A549 (cell line): ENCODE data around the gene POLD2.

Source experiments
- ESRRA ChIP-seq: fragments of 150-350 bp; IDR thresholded peaks from 2 replicates; pipeline ENCODE4 v1.6.1; 2014; ENCODE audit warnings: mild to moderate bottlenecking, low read length, borderline replicate concordance
- FOSL2 ChIP-seq, 2 experiments: fragments of 450-650 bp in 1 of 2; fragments of >200 bp in 1 of 2; sonication (Bioruptor Twin) in 1 of 2; formaldehyde crosslinking; IDR thresholded peaks; 2 replicates each; pipeline versions ENCODE4 v1.5.0 to v1.6.1; 2016 to 2020; ENCODE audit warnings: mild to moderate bottlenecking in 1 of 2, moderate library complexity in 1 of 2
- ZNF302 ChIP-seq: fragments of 250-450 bp; sonication (Bioruptor Pico); IDR thresholded peaks from 2 replicates; pipeline ENCODE4 v1.9.0; 2021; ENCODE audit warnings: inconsistent platforms, mild to moderate bottlenecking, moderate library complexity
- TF ChIP-seq, protein P1 (sequence below): fragments of >200 bp; sonication (Bioruptor Twin); formaldehyde crosslinking; IDR thresholded peaks from 3 replicates; pipeline ENCODE4 v1.5.1; 2016

GRCh38 chr7:44167920-44168319 lies 44.6 kb upstream of the POLD2 start:
- TF ChIP-seq, protein P1, sequence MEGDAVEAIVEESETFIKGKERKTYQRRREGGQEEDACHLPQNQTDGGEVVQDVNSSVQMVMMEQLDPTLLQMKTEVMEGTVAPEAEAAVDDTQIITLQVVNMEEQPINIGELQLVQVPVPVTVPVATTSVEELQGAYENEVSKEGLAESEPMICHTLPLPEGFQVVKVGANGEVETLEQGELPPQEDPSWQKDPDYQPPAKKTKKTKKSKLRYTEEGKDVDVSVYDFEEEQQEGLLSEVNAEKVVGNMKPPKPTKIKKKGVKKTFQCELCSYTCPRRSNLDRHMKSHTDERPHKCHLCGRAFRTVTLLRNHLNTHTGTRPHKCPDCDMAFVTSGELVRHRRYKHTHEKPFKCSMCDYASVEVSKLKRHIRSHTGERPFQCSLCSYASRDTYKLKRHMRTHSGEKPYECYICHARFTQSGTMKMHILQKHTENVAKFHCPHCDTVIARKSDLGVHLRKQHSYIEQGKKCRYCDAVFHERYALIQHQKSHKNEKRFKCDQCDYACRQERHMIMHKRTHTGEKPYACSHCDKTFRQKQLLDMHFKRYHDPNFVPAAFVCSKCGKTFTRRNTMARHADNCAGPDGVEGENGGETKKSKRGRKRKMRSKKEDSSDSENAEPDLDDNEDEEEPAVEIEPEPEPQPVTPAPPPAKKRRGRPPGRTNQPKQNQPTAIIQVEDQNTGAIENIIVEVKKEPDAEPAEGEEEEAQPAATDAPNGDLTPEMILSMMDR: no peak
- no peak for TF ChIP-seq FOSL2 (IDR thresholded peaks at IDR 0.05)
- no peak for TF ChIP-seq FOSL2 (CRISPR knock-in tag; IDR thresholded peaks at IDR 0.05)
- no peak for TF ChIP-seq ZNF302
- TF ChIP-seq ESRRA: no peak
